GM12878 (cell line): Measurements from ENCODE around the gene TPH2. TPM values are rescaled to one million over a fixed set of nuclear protein-coding genes. Genes with fewer than 3 reads are reported as not detected.

Experiments used
- ATAC-seq: fragments of 200-7000 bp; cut with Tn5 transposase; 3 replicates; pipeline ENCODE4 v1.9.1; 2020; ENCODE audit warnings: mild to moderate bottlenecking, moderate library complexity
- BruUV-seq: library from RNA; stranded (reverse); fragments of 400-500 nt; replicated peaks from 2 replicates; lab custom pipeline; 2021; lab: Mats Ljungman, UMichigan
- CTCF ChIA-PET: fragments of 300-600 bp; sonication (Branson Sonifier 250); formaldehyde crosslinking; extraction: SDS; loops from one replicate; lab custom pipeline; 2021; ENCODE audit warnings: inconsistent platforms; lab: Yijun Ruan, JAX
- POLR2A ChIA-PET: fragments of 350-600 bp; formaldehyde crosslinking; extraction: SDS; loops from one replicate; lab custom pipeline; 2021; ENCODE audit warnings: inconsistent platforms; lab: Charles Lee
- RAD21 ChIA-PET: fragments of 300-600 bp; sonication (Branson Sonifier 250); formaldehyde crosslinking; loops from one replicate; lab custom pipeline; 2023; ENCODE audit warnings: antibody characterized with exemption; ENCODE audit not compliant: unreplicated experiment; lab: Charles Lee
- SMC1A ChIA-PET: fragments of 300-600 bp; sonication (Branson Sonifier 250); formaldehyde crosslinking; loops from one replicate; lab custom pipeline; 2023; ENCODE audit not compliant: unreplicated experiment, uncharacterized antibody; lab: Charles Lee
- DNase-seq: peaks from one replicate; pipeline ENCODE4 v3.0.0-alpha.2; 2011; ENCODE audit warnings: low read depth, low spot score
- FAIRE-seq: peaks from 3 replicates; lab custom pipeline; 2011; peaks lifted over from hg19 to GRCh38; lab: Jason Lieb, UNC
- H2AFZ ChIP-seq: 2 replicates; pipeline ENCODE4 v1.6.0; 2011; ENCODE audit warnings: low read depth, low read length, control low read depth; ENCODE audit not compliant: control insufficient read depth
- H3K27ac ChIP-seq: 2 replicates; pipeline ENCODE4 v1.5.1; 2011; ENCODE audit warnings: control low read depth; ENCODE audit not compliant: control insufficient read depth, insufficient read depth
- H3K27me3 ChIP-seq, 2 experiments: replicated peaks in 1 of 2; 2 replicates each; pipeline versions ENCODE4 v1.6.0 to v1.6.1; 2011; ENCODE audit warnings: low read length in 1 of 2; ENCODE audit not compliant: control insufficient read depth in 2 of 2, insufficient read depth in 2 of 2
- H3K36me3 ChIP-seq, 2 experiments: 2 replicates each; pipeline ENCODE4 v1.5.1; 2011; ENCODE audit warnings: low read length in 1 of 2; ENCODE audit not compliant: control insufficient read depth in 2 of 2, insufficient read depth in 2 of 2
- H3K4me1 ChIP-seq: 2 replicates; pipeline ENCODE4 v1.6.1; 2011; ENCODE audit warnings: mild to moderate bottlenecking, low read length, moderate library complexity, mixed read lengths; ENCODE audit not compliant: control insufficient read depth, insufficient read depth
- H3K4me2 ChIP-seq: 2 replicates; pipeline ENCODE4 v1.6.0; 2011; ENCODE audit warnings: control low read depth; ENCODE audit not compliant: control insufficient read depth, insufficient read depth
- H3K4me3 ChIP-seq: fragments of 200-600 bp; sonication (generic); 2 replicates; pipeline ENCODE4 v1.5.1; 2016
- H3K79me2 ChIP-seq: 2 replicates; pipeline ENCODE4 v1.6.0; 2011; ENCODE audit warnings: low read length; ENCODE audit not compliant: control insufficient read depth, insufficient read depth
- H3K9ac ChIP-seq: 2 replicates; pipeline ENCODE4 v1.8.0; 2011; ENCODE audit warnings: low read length, control low read depth, mixed read lengths; ENCODE audit not compliant: control insufficient read depth, insufficient read depth
- H3K9me3 ChIP-seq: replicated peaks from 3 replicates; pipeline ENCODE4 v1.5.1; 2011; ENCODE audit warnings: mild to moderate bottlenecking, low read length; ENCODE audit not compliant: control insufficient read depth, insufficient read depth
- H4K20me1 ChIP-seq: 2 replicates; pipeline ENCODE4 v1.6.0; 2011; ENCODE audit not compliant: control insufficient read depth, insufficient read depth
- ESRRA ChIP-seq: IDR thresholded peaks from 2 replicates; pipeline ENCODE4 v1.6.1; 2012; ENCODE audit warnings: mild to moderate bottlenecking, low read length, improper control_type of control experiment
- NBN ChIP-seq: fragments of 450-650 bp; IDR thresholded peaks from 2 replicates; pipeline ENCODE4 v1.6.1; 2016
- POU2F2 ChIP-seq: IDR thresholded peaks from 3 replicates; pipeline ENCODE4 v1.6.1; 2011; ENCODE audit warnings: low read depth, mild to moderate bottlenecking, low read length, borderline replicate concordance
- RAD51 ChIP-seq: fragments of 450-650 bp; IDR thresholded peaks from 2 replicates; pipeline ENCODE4 v1.6.1; 2016; ENCODE audit warnings: moderate library complexity, mild to moderate bottlenecking, inconsistent platforms
- WGBS: methylation state at CpG from one replicate; pipeline ENCODE4 v1.1.6; 2016; ENCODE audit warnings: low lambda C conversion rate; ENCODE audit not compliant: insufficient replicate concordance, insufficient coverage; ENCODE audit errors: missing lambda C conversion rate; 5-methylcytosine and 5-hydroxymethylcytosine counted together
- in situ Hi-C: fragments of 300-500 bp; cut with MboI; formaldehyde crosslinking; loops from 9 replicates; pipeline ENCODE4 v1.14.3; 2018; ENCODE audit warnings: mixed read lengths
- intact Hi-C: fragments of 100-400 bp; cut with micrococcal nuclease; formaldehyde crosslinking; loops from one replicate; pipeline ENCODE4 v1.14.2; 2022; ENCODE audit not compliant: unreplicated experiment
- polyA plus RNA-seq, 11 experiments: library from polyadenylated mRNA; depleted of rRNA in 4 of 11; unstranded in 6 of 11; stranded (reverse) in 5 of 11; fragments of >200 nt; fragmentation: Nextera tagmentation in 4 of 11; fragmentation: Illumina TruSeq in 1 of 11; extraction: Ambion mirVana in 4 of 11; extraction: Trizol in 1 of 11; gene quantifications; 1 replicate in 1 of 11; 2 replicates in 10 of 11; pipeline versions ENCODE4 v1.2.1 to v1.2.3, GENCODE V29; 2011 to 2016; ENCODE audit warnings: inconsistent platforms in 2 of 11, missing spikeins in 2 of 11, low read depth in 1 of 11
- total RNA-seq, 4 experiments: library from RNA; depleted of rRNA in 3 of 4; stranded (reverse); fragments of >200 nt in 3 of 4; fragmentation: Illumina TruSeq in 1 of 4; extraction: Trizol in 1 of 4; gene quantifications; 2 replicates each; pipeline versions ENCODE4 v1.2.1 to v1.2.3, GENCODE V29; 2013 to 2021
- TF ChIP-seq, protein P1 (sequence below): fragments of 450-650 bp; IDR thresholded peaks from 2 replicates; pipeline ENCODE4 v1.6.1; 2018; ENCODE audit warnings: borderline replicate concordance, mild to moderate bottlenecking; ENCODE audit not compliant: partially characterized antibody

The TPH2 gene
- total and polyA plus RNA-seq, 10 of the 15 experiments (the other 5 are each of a cell fraction or from before 2014, with no cell fraction given), result not detected

DNA sequence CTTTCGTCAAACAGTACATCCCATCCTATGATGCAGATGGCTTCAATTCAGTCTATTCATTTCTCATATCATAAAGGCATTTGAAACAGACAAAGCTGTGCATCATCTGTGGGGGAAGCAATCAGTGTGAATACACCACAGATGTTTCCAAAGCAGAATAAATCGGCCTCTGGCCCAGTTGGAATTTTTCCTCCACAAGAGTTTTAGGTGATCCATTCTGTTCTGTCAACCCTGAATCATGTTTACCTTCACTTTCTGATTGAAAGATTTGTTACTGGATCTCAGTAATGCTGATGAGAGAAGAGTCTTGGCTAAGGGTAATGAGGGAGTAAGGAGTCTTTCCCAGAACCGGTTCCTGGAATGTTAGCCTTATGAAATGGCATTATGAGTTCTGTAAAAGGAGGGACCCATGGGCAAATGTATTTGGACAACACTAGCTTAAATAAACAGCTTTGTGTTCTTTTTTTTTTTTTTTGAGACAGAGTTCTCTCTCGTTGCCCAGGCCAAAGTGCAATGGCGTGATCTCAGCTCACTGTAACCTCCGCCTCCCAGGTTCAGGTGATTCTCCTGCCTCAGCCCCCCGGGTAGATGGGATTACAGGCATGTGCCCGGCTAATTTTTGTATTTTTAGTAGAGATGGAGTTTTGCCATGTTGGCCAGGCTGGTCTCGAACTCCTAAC, 62.5 kb downstream of the TPH2 start:
- ATAC-seq (no peak), DNase-seq (no peak), FAIRE-seq (no peak)
- no peaks in the 10 kb centered on the region for H3K79me2 ChIP-seq
- BruUV-seq, result no TSS peak
- no peaks in the 10 kb centered on the region for H4K20me1 ChIP-seq
- SMC1A ChIA-PET, result no interaction called here
- H3K4me3 ChIP-seq, result no peak overlapping the region
- in situ Hi-C loops (no loop called here), intact Hi-C loops (no loop called here)
- H3K36me3 ChIP-seq, result no peaks in the 10 kb centered on the region; a peak in 1 of 4 replicates
- no peak for TF ChIP-seq ESRRA
- TF ChIP-seq, protein P1, sequence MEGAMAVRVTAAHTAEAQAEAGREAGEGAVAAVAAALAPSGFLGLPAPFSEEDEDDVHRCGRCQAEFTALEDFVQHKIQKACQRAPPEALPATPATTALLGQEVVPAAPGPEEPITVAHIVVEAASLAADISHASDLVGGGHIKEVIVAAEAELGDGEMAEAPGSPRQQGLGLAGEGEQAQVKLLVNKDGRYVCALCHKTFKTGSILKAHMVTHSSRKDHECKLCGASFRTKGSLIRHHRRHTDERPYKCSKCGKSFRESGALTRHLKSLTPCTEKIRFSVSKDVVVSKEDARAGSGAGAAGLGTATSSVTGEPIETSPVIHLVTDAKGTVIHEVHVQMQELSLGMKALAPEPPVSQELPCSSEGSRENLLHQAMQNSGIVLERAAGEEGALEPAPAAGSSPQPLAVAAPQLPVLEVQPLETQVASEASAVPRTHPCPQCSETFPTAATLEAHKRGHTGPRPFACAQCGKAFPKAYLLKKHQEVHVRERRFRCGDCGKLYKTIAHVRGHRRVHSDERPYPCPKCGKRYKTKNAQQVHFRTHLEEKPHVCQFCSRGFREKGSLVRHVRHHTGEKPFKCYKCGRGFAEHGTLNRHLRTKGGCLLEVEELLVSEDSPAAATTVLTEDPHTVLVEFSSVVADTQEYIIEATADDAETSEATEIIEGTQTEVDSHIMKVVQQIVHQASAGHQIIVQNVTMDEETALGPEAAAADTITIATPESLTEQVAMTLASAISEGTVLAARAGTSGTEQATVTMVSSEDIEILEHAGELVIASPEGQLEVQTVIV, result no peak
- TF ChIP-seq NBN, result no peak
- TF ChIP-seq POU2F2, result no peak
- no peak for TF ChIP-seq RAD51
- POLR2A ChIA-PET, result no interaction called here
- RAD21 ChIA-PET, result no interaction called here
- WGBS, result 22% methylated on average over 9 of the region's 9 CpGs
- H3K9me3 ChIP-seq, result no peaks in the 10 kb centered on the region
- CTCF ChIA-PET, result interaction anchor here (0.6 kb wide), 1 partner anchor 16 kb away, joined by 5 read pairs; no protein-coding TSS in a partner anchor
- no peak overlapping the region for H3K9ac ChIP-seq
- H2AFZ ChIP-seq, result no peak overlapping the region
- no peak overlapping the region for H3K27ac ChIP-seq
- H3K4me1 ChIP-seq, result no peaks in the 10 kb centered on the region
- H3K4me2 ChIP-seq, result no peak overlapping the region
- no peaks in the 10 kb centered on the region for H3K27me3 ChIP-seq
